ENCODE results near the gene CCL25.

Gene CCL25

DNA sequence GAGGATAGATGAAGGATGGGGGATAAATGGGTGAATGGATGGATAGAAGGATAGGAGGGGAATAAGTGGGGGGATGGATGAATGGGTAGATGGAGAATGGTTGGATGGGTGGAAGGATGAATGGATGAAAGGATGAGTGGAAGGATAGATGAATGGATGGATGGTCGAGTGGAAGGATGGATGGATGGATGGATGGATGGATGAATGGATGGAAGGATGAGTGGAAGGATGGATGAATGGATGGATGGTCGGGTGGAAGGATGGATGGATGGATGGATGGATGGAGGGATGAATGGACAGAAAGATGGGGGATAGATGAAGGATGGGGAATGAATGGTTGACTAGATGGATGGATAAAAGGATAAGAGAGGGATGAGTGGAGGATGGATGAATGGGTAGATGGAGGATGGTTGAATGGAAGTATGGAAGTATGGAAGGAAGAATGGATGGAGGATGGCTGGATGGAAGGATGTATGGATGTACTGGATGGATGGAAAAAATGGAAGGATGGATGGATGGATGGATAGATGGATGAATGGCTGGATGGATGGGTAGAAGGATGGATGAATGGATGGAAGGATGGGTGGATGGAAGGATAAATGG, 54.8 kb downstream of the CCL25 start:
- Histone ChIP-seq H3K4me3 (ENCODE audit: insufficient read length, low read depth) (no peak overlapping the region), H3K4me1 (ENCODE audit: insufficient read depth, insufficient read length) (peaks cover 3% of the 10 kb centered on the region), H3K9me3 (ENCODE audit: insufficient read depth, low read length) (no peaks in the 10 kb centered on the region; the same call in 1 of the 2 replicates), H3K27me3 (ENCODE audit: insufficient read depth, insufficient read length) (no peaks in the 10 kb centered on the region), H3K9ac (ENCODE audit: insufficient read length, low read depth) (no peak overlapping the region), H3K36me3 (ENCODE audit: insufficient read depth, insufficient read length, low read length) (peaks cover 68% of the 10 kb centered on the region)
- DNase-seq (ENCODE audit: low read depth, low spot score): no peak
- TF ChIP-seq YY1 (IDR thresholded peaks at IDR 0.05; ENCODE audit: insufficient read depth, insufficient read length): no peak
- no peak for TF ChIP-seq ZNF274 (IDR thresholded peaks at IDR 0.05; ENCODE audit: low read depth, low read length)
- TF ChIP-seq SUZ12 (IDR thresholded peaks at IDR 0.05; ENCODE audit: extremely low read depth, insufficient read depth, insufficient read length): no peak

DNA sequence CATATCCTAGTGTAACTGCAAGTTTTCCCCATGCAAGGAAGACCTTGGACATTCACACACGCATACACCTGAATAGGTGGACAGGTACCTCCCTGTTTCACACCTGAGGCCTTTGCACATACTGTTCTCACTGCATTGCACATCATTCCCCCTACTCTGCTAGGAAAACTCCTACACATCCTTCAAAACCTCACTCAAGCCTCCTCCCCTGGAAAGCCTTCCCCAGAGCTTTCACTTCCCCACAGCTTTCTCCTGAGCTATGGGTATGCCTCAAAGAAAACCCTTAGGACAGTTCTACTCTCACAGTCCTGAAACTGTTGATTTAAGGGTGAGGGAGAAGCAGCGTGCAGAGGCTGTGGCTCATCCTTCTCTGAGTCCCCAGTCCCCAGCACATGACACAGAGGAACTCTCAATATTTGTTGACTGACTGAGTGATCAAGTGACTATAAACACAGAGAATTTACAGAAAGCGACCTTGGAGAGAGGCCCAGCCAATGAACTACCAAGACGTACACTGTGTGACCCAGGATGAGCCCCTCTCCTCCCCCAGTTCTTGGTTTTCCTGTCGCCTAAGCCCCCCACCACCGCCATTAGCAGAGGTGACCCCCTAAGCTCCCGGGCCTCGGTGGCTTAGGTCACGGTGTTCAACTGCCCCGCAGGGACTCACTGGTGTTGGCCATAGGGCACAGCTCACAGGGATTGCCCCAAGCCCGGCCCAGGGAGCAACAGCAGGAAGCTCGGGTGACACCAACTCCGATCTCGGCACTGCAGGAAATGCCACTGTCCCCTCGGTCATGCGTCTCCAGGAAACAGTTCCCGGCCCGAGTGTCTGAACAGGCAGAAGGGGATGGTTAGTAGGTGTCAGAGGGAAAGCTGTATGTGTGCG, 56.2 kb downstream of the CCL25 start:
- peaks cover 59% of the 10 kb centered on the region for H3K36me3 ChIP-seq (ENCODE audit: insufficient read depth, insufficient read length, low read length)
- no peaks in the 10 kb centered on the region for H3K4me1 ChIP-seq (ENCODE audit: insufficient read depth, insufficient read length)
- H3K9ac ChIP-seq (ENCODE audit: insufficient read length, low read depth): no peak overlapping the region
- no peaks in the 10 kb centered on the region for H3K27me3 ChIP-seq (ENCODE audit: insufficient read depth, insufficient read length)
- no peak overlapping the region for H3K4me3 ChIP-seq (ENCODE audit: insufficient read length, low read depth)
- DNase-seq (ENCODE audit: low read depth, low spot score): no peak
- TF ChIP-seq YY1 (IDR thresholded peaks at IDR 0.05; ENCODE audit: insufficient read depth, insufficient read length) (no peak), ZNF274 (IDR thresholded peaks at IDR 0.05; ENCODE audit: low read depth, low read length) (no peak)
- H3K9me3 ChIP-seq (ENCODE audit: insufficient read depth, low read length): no peaks in the 10 kb centered on the region; the same call in 1 of the 2 replicates

DNA sequence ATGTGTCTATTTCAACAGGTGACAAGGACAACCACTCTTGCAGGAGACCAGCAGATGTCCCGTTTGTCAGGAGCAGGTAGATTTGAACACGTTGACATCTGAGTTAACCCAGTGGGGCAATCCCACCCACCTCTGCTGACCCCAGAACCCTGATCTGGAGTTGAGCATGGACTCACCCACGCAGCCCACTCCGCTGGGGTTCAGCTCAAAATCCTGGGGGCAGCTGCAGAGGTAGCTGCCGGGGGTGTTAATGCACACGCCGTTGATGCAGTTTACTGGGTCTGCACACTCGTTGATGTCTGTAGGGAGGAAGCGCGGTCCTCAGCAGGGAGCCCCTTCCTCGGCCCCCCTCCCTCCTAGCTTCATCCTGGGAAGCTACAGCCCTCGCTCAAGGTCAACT, 56.9 kb downstream of the CCL25 start:
- TF ChIP-seq YY1 (IDR thresholded peaks at IDR 0.05; ENCODE audit: insufficient read depth, insufficient read length): no peak
- TF ChIP-seq ZNF274 (IDR thresholded peaks at IDR 0.05; ENCODE audit: low read depth, low read length): no peak
- TF ChIP-seq SUZ12 (IDR thresholded peaks at IDR 0.05; ENCODE audit: extremely low read depth, insufficient read depth, insufficient read length): no peak
- H3K4me1 ChIP-seq (ENCODE audit: insufficient read depth, insufficient read length): no peaks in the 10 kb centered on the region

GRCh38 chr19:8109890-8110662, 57.5 kb downstream of the CCL25 start:
- no peak overlapping the region for H3K4me3 ChIP-seq (ENCODE audit: insufficient read length, low read depth)
- no peak overlapping the region for H3K9ac ChIP-seq (ENCODE audit: insufficient read length, low read depth)
- H3K9me3 ChIP-seq (ENCODE audit: insufficient read depth, low read length): no peaks in the 10 kb centered on the region; the same call in 1 of the 2 replicates
- no peak for DNase-seq (ENCODE audit: low read depth, low spot score)
- TF ChIP-seq YY1 (IDR thresholded peaks at IDR 0.05; ENCODE audit: insufficient read depth, insufficient read length): no peak
- no peak for TF ChIP-seq SUZ12 (IDR thresholded peaks at IDR 0.05; ENCODE audit: extremely low read depth, insufficient read depth, insufficient read length)
- H3K36me3 ChIP-seq (ENCODE audit: insufficient read depth, insufficient read length, low read length): peaks cover 60% of the 10 kb centered on the region
- no peaks in the 10 kb centered on the region for H3K27me3 ChIP-seq (ENCODE audit: insufficient read depth, insufficient read length)
- no peaks in the 10 kb centered on the region for H3K4me1 ChIP-seq (ENCODE audit: insufficient read depth, insufficient read length)

More for the DNA sequence above, 56.9 kb downstream of the CCL25 start:
- Histone ChIP-seq H3K36me3 (ENCODE audit: insufficient read depth, insufficient read length, low read length) (peaks cover 59% of the 10 kb centered on the region), H3K27me3 (ENCODE audit: insufficient read depth, insufficient read length) (no peaks in the 10 kb centered on the region), H3K9me3 (ENCODE audit: insufficient read depth, low read length) (no peaks in the 10 kb centered on the region; the same call in 1 of the 2 replicates), H3K4me3 (ENCODE audit: insufficient read length, low read depth) (no peak overlapping the region), H3K9ac (ENCODE audit: insufficient read length, low read depth) (no peak overlapping the region)
- no peak for DNase-seq (ENCODE audit: low read depth, low spot score)

DNA sequence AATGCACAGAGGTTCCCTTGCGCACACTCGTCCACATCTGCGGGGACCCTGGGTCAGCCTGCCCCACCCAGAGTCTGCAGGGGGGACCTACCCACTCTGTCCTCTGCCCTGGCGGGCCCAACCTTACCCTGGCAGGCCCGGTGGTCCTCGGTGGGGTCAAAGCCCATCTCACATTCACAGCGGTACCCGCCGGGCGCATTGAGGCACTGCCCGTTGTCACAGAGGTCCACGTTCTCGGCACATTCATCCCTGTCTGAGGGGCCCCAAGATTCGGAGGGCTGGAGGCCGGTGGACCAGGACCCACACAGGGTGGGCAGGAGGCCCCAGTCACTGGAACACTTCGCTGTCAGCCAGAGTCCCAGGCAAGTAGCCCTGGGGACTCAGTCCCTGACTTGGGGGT, 58.4 kb downstream of the CCL25 start:
- H3K9ac ChIP-seq (ENCODE audit: insufficient read length, low read depth): no peak overlapping the region
- H3K27me3 ChIP-seq (ENCODE audit: insufficient read depth, insufficient read length): no peaks in the 10 kb centered on the region
- DNase-seq (ENCODE audit: low read depth, low spot score): no peak
- H3K9me3 ChIP-seq (ENCODE audit: insufficient read depth, low read length): no peaks in the 10 kb centered on the region; the same call in 1 of the 2 replicates
- no peak overlapping the region for H3K4me3 ChIP-seq (ENCODE audit: insufficient read length, low read depth)
- H3K4me1 ChIP-seq (ENCODE audit: insufficient read depth, insufficient read length): no peaks in the 10 kb centered on the region
- peaks cover 57% of the 10 kb centered on the region for H3K36me3 ChIP-seq (ENCODE audit: insufficient read depth, insufficient read length, low read length)
- TF ChIP-seq YY1 (IDR thresholded peaks at IDR 0.05; ENCODE audit: insufficient read depth, insufficient read length) (no peak), ZNF274 (IDR thresholded peaks at IDR 0.05; ENCODE audit: low read depth, low read length) (no peak), SUZ12 (IDR thresholded peaks at IDR 0.05; ENCODE audit: extremely low read depth, insufficient read depth, insufficient read length) (no peak)

- no peak overlapping the region for H3K9ac ChIP-seq (ENCODE audit: insufficient read length, low read depth)
- no peak overlapping the region for H3K4me3 ChIP-seq (ENCODE audit: insufficient read length, low read depth)
- TF ChIP-seq YY1 (IDR thresholded peaks at IDR 0.05; ENCODE audit: insufficient read depth, insufficient read length) (no peak), SUZ12 (IDR thresholded peaks at IDR 0.05; ENCODE audit: extremely low read depth, insufficient read depth, insufficient read length) (no peak), ZNF274 (IDR thresholded peaks at IDR 0.05; ENCODE audit: low read depth, low read length) (no peak)
- no peaks in the 10 kb centered on the region for H3K27me3 ChIP-seq (ENCODE audit: insufficient read depth, insufficient read length)
- H3K4me1 ChIP-seq (ENCODE audit: insufficient read depth, insufficient read length): no peaks in the 10 kb centered on the region
- H3K36me3 ChIP-seq (ENCODE audit: insufficient read depth, insufficient read length, low read length): peaks cover 52% of the 10 kb centered on the region
- DNase-seq (ENCODE audit: low read depth, low spot score): no peak
- no peaks in the 10 kb centered on the region; the same call in 1 of the 2 replicates for H3K9me3 ChIP-seq (ENCODE audit: insufficient read depth, low read length)
Measured at GRCh38 chr19:8111376-8111775, 58.8 kb downstream of the CCL25 start.

Measured in NT2/D1 (cell line).